Caco-2 (cell line): Measurements from ENCODE around the gene MCTP1. TPM values are rescaled to one million over a fixed set of nuclear protein-coding genes. Genes with fewer than 3 reads are reported as not detected.

ENCODE experiments used
- BruUV-seq: library from RNA; stranded (reverse); fragments of 400-500 nt; replicated peaks from 2 replicates; lab custom pipeline; 2021; lab: Mats Ljungman, UMichigan
- CTCF ChIA-PET: fragments of 300-600 bp; sonication (Branson Sonifier 250); formaldehyde crosslinking; loops from one replicate; lab custom pipeline; 2022; ENCODE audit warnings: antibody characterized with exemption; lab: Charles Lee
- POLR2A ChIA-PET: fragments of 300-600 bp; sonication (Branson Sonifier 250); formaldehyde crosslinking; loops from one replicate; lab custom pipeline; 2022; ENCODE audit warnings: antibody characterized with exemption; lab: Charles Lee
- DNase-seq, 2 experiments: peaks; one replicate each; pipeline versions ENCODE4 v3.0.0 to v3.0.0-alpha.2; 2020 to 2022
- H3K27me3 ChIP-seq: replicated peaks from 2 replicates; pipeline ENCODE4 v1.6.0; 2011; ENCODE audit warnings: low read length; ENCODE audit not compliant: control insufficient read depth, insufficient read depth
- H3K36me3 ChIP-seq: 2 replicates; pipeline ENCODE4 v1.5.1; 2011; ENCODE audit warnings: low read length; ENCODE audit not compliant: control insufficient read depth, insufficient read depth
- H3K4me1 ChIP-seq: fragments of 250-450 bp; sonication (Bioruptor Pico); 2 replicates; pipeline ENCODE4 v1.5.1; 2020; ENCODE audit warnings: mild to moderate bottlenecking
- H3K4me3 ChIP-seq: 2 replicates; pipeline ENCODE4 v1.5.1; 2011; ENCODE audit warnings: low read depth, mild to moderate bottlenecking, control low read depth, low read length
- H3K9me3 ChIP-seq: fragments of 250-450 bp; sonication (Bioruptor Pico); 2 replicates; pipeline ENCODE4 v1.5.1; 2020; ENCODE audit warnings: mild to moderate bottlenecking, moderate library complexity
- H3K27ac Mint-ChIP-seq: one replicate; pipeline ENCODE4 v1.8.0; 2022; ENCODE audit warnings: mixed read lengths; ENCODE audit not compliant: unreplicated experiment
- H3K27me3 Mint-ChIP-seq: one replicate; pipeline ENCODE4 v1.8.0; 2022; ENCODE audit warnings: mixed read lengths; ENCODE audit not compliant: insufficient read depth, unreplicated experiment
- H3K36me3 Mint-ChIP-seq: one replicate; pipeline ENCODE4 v1.8.0; 2022; ENCODE audit warnings: mild to moderate bottlenecking, mixed read lengths; ENCODE audit not compliant: insufficient read depth, unreplicated experiment
- H3K4me1 Mint-ChIP-seq: one replicate; pipeline ENCODE4 v1.8.0; 2022; ENCODE audit warnings: low read depth, mixed read lengths; ENCODE audit not compliant: unreplicated experiment
- H3K4me3 Mint-ChIP-seq: one replicate; pipeline ENCODE4 v1.8.0; 2022; ENCODE audit warnings: mild to moderate bottlenecking, moderate library complexity, mixed read lengths; ENCODE audit not compliant: unreplicated experiment
- H3K9me3 Mint-ChIP-seq: one replicate; pipeline ENCODE4 v1.8.0; 2022; ENCODE audit warnings: mixed read lengths; ENCODE audit not compliant: unreplicated experiment
- CTCF ChIP-seq, 2 experiments: fragments of 200-600 bp in 1 of 2; IDR thresholded peaks; 1 replicate in 1 of 2; 2 replicates in 1 of 2; pipeline versions ENCODE4 v1.5.1 to v1.8.0; 2011 to 2022; ENCODE audit warnings: antibody characterized with exemption in 1 of 2, control low read depth in 1 of 2, inconsistent platforms in 1 of 2, low read depth in 1 of 2, low read length in 1 of 2, mild to moderate bottlenecking in 1 of 2, moderate library complexity in 1 of 2; ENCODE audit not compliant: insufficient read depth in 1 of 2, severe bottlenecking in 1 of 2, unreplicated experiment in 1 of 2
- intact Hi-C: fragments of 100-400 bp; cut with micrococcal nuclease; formaldehyde crosslinking; loops from one replicate; pipeline ENCODE4 v1.10.0; 2022; ENCODE audit not compliant: unreplicated experiment
- total RNA-seq: library from RNA; stranded (reverse); gene quantifications from 2 replicates; pipeline ENCODE4 v1.2.3, GENCODE V29; 2022

The MCTP1 gene
- total RNA-seq, 1 experiment from 2014 or later = 3.2 TPM

GRCh38 chr5:95110118-95110517 lies 174.8 kb downstream of the MCTP1 start:
- H3K27me3 ChIP-seq = no peaks in the 10 kb centered on the region
- Mint-ChIP-seq H3K4me1 (no peaks in the 10 kb centered on the region), H3K4me3 (no peak overlapping the region), H3K9me3 (no peaks in the 10 kb centered on the region), H3K36me3 (no peaks in the 10 kb centered on the region), H3K27ac (no peak overlapping the region), H3K27me3 (no peaks in the 10 kb centered on the region)
- H3K4me3 ChIP-seq = no peak overlapping the region
- ChIA-PET CTCF (no interaction called here), POLR2A (no interaction called here)
- DNase-seq = no peak
- intact Hi-C loops = loop anchor here (1.0 to 10.0 kb wide), 2 partner anchors 145 to 151 kb away; no protein-coding TSS in a partner anchor
- no peaks in the 10 kb centered on the region for H3K36me3 ChIP-seq
- TF ChIP-seq CTCF (IDR thresholded peaks at IDR 0.05; ENCODE audit: insufficient read depth in 1 of 2, low read depth in 1 of 2, low read length in 1 of 2, severe bottlenecking in 1 of 2, unreplicated experiment in 1 of 2) = no peak
- peaks cover 14% of the 10 kb centered on the region for H3K4me1 ChIP-seq
- BruUV-seq = no TSS peak
- no peaks in the 10 kb centered on the region for H3K9me3 ChIP-seq

GRCh38 chr5:95107138-95107537 lies 177.8 kb downstream of the MCTP1 start:
- POLR2A ChIA-PET = no interaction called here
- CTCF ChIA-PET = no interaction called here

GRCh38 chr5:95105638-95106037 lies 179.3 kb downstream of the MCTP1 start:
- Histone ChIP-seq H3K36me3 (no peaks in the 10 kb centered on the region), H3K4me1 (no peaks in the 10 kb centered on the region), H3K4me3 (no peak overlapping the region), H3K9me3 (no peaks in the 10 kb centered on the region), H3K27me3 (no peaks in the 10 kb centered on the region)
- Mint-ChIP-seq H3K27ac (no peak overlapping the region), H3K36me3 (no peaks in the 10 kb centered on the region), H3K4me1 (no peaks in the 10 kb centered on the region), H3K27me3 (no peaks in the 10 kb centered on the region), H3K4me3 (no peak overlapping the region), H3K9me3 (no peaks in the 10 kb centered on the region)
- ChIA-PET CTCF (no interaction called here), POLR2A (no interaction called here)
- no peak for DNase-seq
- no TSS peak for BruUV-seq
- intact Hi-C loops = no loop called here
- TF ChIP-seq CTCF (IDR thresholded peaks at IDR 0.05; ENCODE audit: insufficient read depth in 1 of 2, low read depth in 1 of 2, low read length in 1 of 2, severe bottlenecking in 1 of 2, unreplicated experiment in 1 of 2) = no peak

More at GRCh38 chr5:95107138-95107537, 177.8 kb downstream of the MCTP1 start:
- H3K9me3 ChIP-seq = no peaks in the 10 kb centered on the region
- DNase-seq = no peak
- Mint-ChIP-seq H3K9me3 (no peaks in the 10 kb centered on the region), H3K4me1 (no peaks in the 10 kb centered on the region), H3K4me3 (no peak overlapping the region), H3K36me3 (no peaks in the 10 kb centered on the region), H3K27me3 (no peaks in the 10 kb centered on the region), H3K27ac (no peak overlapping the region)
- no peaks in the 10 kb centered on the region for H3K4me1 ChIP-seq
- no peaks in the 10 kb centered on the region for H3K27me3 ChIP-seq
- TF ChIP-seq CTCF (IDR thresholded peaks at IDR 0.05; ENCODE audit: insufficient read depth in 1 of 2, low read depth in 1 of 2, low read length in 1 of 2, severe bottlenecking in 1 of 2, unreplicated experiment in 1 of 2) = no peak
- intact Hi-C loops = no loop called here
- H3K36me3 ChIP-seq = no peaks in the 10 kb centered on the region
- no peak overlapping the region for H3K4me3 ChIP-seq
- no TSS peak for BruUV-seq
